HG03521 (cell line): Measurements from ENCODE around the gene LAMTOR5.

Source experiments
- ATAC-seq: cut with Tn5 transposase; IDR thresholded peaks from one replicate; pipeline ENCODE4 v1.9.1; 2021; ENCODE audit warnings: mild to moderate bottlenecking, moderate library complexity; ENCODE audit not compliant: unreplicated experiment

The LAMTOR5 gene

GRCh38 chr1:110390692-110391245 is 16.7 kb downstream of the LAMTOR5 start, which contains the start of gene SLC16A4:
Gene SLC16A4, minus strand, starts transcription at chr1:110391026. Its CDS starts 1,703 bp downstream, at chr1:110389323.
- ATAC-seq: no peak

GRCh38 chr1:110390096-110390495 is 17.4 kb downstream of the LAMTOR5 start:
- ATAC-seq: no peak

- ATAC-seq: no peak
Measured at GRCh38 chr1:110387048-110387754, 20.3 kb downstream of the LAMTOR5 start.

- no peak for ATAC-seq
Measured at GRCh38 chr1:110385369-110385768, 22.1 kb downstream of the LAMTOR5 start.

GRCh38 chr1:110384581-110385321 is 22.7 kb downstream of the LAMTOR5 start:
- no peak for ATAC-seq

- ATAC-seq: no peak
Measured at GRCh38 chr1:110383251-110383990, 24.1 kb downstream of the LAMTOR5 start.

GRCh38 chr1:110380672-110381283 is 26.7 kb downstream of the LAMTOR5 start:
- no peak for ATAC-seq

GRCh38 chr1:110375490-110375889 is 32.0 kb downstream of the LAMTOR5 start:
- no peak for ATAC-seq

GRCh38 chr1:110370827-110371226 is 36.7 kb downstream of the LAMTOR5 start:
- no peak for ATAC-seq

GRCh38 chr1:110364221-110364620 is 43.3 kb downstream of the LAMTOR5 start:
- ATAC-seq: no peak

- no peak for ATAC-seq
Measured at GRCh38 chr1:110361856-110362255, 45.6 kb downstream of the LAMTOR5 start.

- no peak for ATAC-seq
Measured at GRCh38 chr1:110360431-110360830, 47.1 kb downstream of the LAMTOR5 start.

- ATAC-seq: no peak
Measured at GRCh38 chr1:110356379-110356778, 51.1 kb downstream of the LAMTOR5 start.

GRCh38 chr1:110355321-110355720 is 52.2 kb downstream of the LAMTOR5 start:
- no peak for ATAC-seq
